GM12878 (cell line): ENCODE results near the gene ADGRF1. TPM values are rescaled to one million over a fixed set of nuclear protein-coding genes. Genes with fewer than 3 reads are reported as not detected.

Source experiments
- ATAC-seq: fragments of 200-7000 bp; cut with Tn5 transposase; 3 replicates; pipeline ENCODE4 v1.9.1; 2020; ENCODE audit warnings: mild to moderate bottlenecking, moderate library complexity
- BruUV-seq: library from RNA; stranded (reverse); fragments of 400-500 nt; replicated peaks from 2 replicates; lab custom pipeline; 2021; lab: Mats Ljungman, UMichigan
- CTCF ChIA-PET: fragments of 300-600 bp; sonication (Branson Sonifier 250); formaldehyde crosslinking; extraction: SDS; loops from one replicate; lab custom pipeline; 2021; ENCODE audit warnings: inconsistent platforms; lab: Yijun Ruan, JAX
- POLR2A ChIA-PET: fragments of 350-600 bp; formaldehyde crosslinking; extraction: SDS; loops from one replicate; lab custom pipeline; 2021; ENCODE audit warnings: inconsistent platforms; lab: Charles Lee
- RAD21 ChIA-PET: fragments of 300-600 bp; sonication (Branson Sonifier 250); formaldehyde crosslinking; loops from one replicate; lab custom pipeline; 2023; ENCODE audit warnings: antibody characterized with exemption; ENCODE audit not compliant: unreplicated experiment; lab: Charles Lee
- SMC1A ChIA-PET: fragments of 300-600 bp; sonication (Branson Sonifier 250); formaldehyde crosslinking; loops from one replicate; lab custom pipeline; 2023; ENCODE audit not compliant: unreplicated experiment, uncharacterized antibody; lab: Charles Lee
- DNase-seq: peaks from one replicate; pipeline ENCODE4 v3.0.0-alpha.2; 2011; ENCODE audit warnings: low read depth, low spot score
- FAIRE-seq: peaks from 3 replicates; lab custom pipeline; 2011; peaks lifted over from hg19 to GRCh38; lab: Jason Lieb, UNC
- H2AFZ ChIP-seq: 2 replicates; pipeline ENCODE4 v1.6.0; 2011; ENCODE audit warnings: low read depth, low read length, control low read depth; ENCODE audit not compliant: control insufficient read depth
- H3K27ac ChIP-seq: 2 replicates; pipeline ENCODE4 v1.5.1; 2011; ENCODE audit warnings: control low read depth; ENCODE audit not compliant: control insufficient read depth, insufficient read depth
- H3K27me3 ChIP-seq, 2 experiments: replicated peaks in 1 of 2; 2 replicates each; pipeline versions ENCODE4 v1.6.0 to v1.6.1; 2011; ENCODE audit warnings: low read length in 1 of 2; ENCODE audit not compliant: control insufficient read depth in 2 of 2, insufficient read depth in 2 of 2
- H3K36me3 ChIP-seq, 2 experiments: 2 replicates each; pipeline ENCODE4 v1.5.1; 2011; ENCODE audit warnings: low read length in 1 of 2; ENCODE audit not compliant: control insufficient read depth in 2 of 2, insufficient read depth in 2 of 2
- H3K4me1 ChIP-seq: 2 replicates; pipeline ENCODE4 v1.6.1; 2011; ENCODE audit warnings: mild to moderate bottlenecking, low read length, moderate library complexity, mixed read lengths; ENCODE audit not compliant: control insufficient read depth, insufficient read depth
- H3K4me2 ChIP-seq: 2 replicates; pipeline ENCODE4 v1.6.0; 2011; ENCODE audit warnings: control low read depth; ENCODE audit not compliant: control insufficient read depth, insufficient read depth
- H3K4me3 ChIP-seq: fragments of 200-600 bp; sonication (generic); 2 replicates; pipeline ENCODE4 v1.5.1; 2016
- H3K79me2 ChIP-seq: 2 replicates; pipeline ENCODE4 v1.6.0; 2011; ENCODE audit warnings: low read length; ENCODE audit not compliant: control insufficient read depth, insufficient read depth
- H3K9ac ChIP-seq: 2 replicates; pipeline ENCODE4 v1.8.0; 2011; ENCODE audit warnings: low read length, control low read depth, mixed read lengths; ENCODE audit not compliant: control insufficient read depth, insufficient read depth
- H3K9me3 ChIP-seq: replicated peaks from 3 replicates; pipeline ENCODE4 v1.5.1; 2011; ENCODE audit warnings: mild to moderate bottlenecking, low read length; ENCODE audit not compliant: control insufficient read depth, insufficient read depth
- H4K20me1 ChIP-seq: 2 replicates; pipeline ENCODE4 v1.6.0; 2011; ENCODE audit not compliant: control insufficient read depth, insufficient read depth
- ATF7 ChIP-seq: fragments of 450-650 bp; IDR thresholded peaks from 2 replicates; pipeline ENCODE4 v1.6.1; 2016; ENCODE audit warnings: low read depth, mild to moderate bottlenecking
- CBX5 ChIP-seq: sonication (generic); IDR thresholded peaks from 2 replicates; pipeline ENCODE4 v1.6.1; 2016; ENCODE audit warnings: low read depth, moderate library complexity, mild to moderate bottlenecking, inconsistent platforms
- CREB1 ChIP-seq: IDR thresholded peaks from 2 replicates; pipeline ENCODE4 v1.6.1; 2012; ENCODE audit warnings: low read depth, mild to moderate bottlenecking, inconsistent platforms
- E2F4 ChIP-seq: IDR thresholded peaks from 2 replicates; pipeline ENCODE4 v1.6.1; 2012; ENCODE audit warnings: low read depth, low read length, improper control_type of control experiment
- ESRRA ChIP-seq: IDR thresholded peaks from 2 replicates; pipeline ENCODE4 v1.6.1; 2012; ENCODE audit warnings: mild to moderate bottlenecking, low read length, improper control_type of control experiment
- ETV6 ChIP-seq, 2 experiments: fragments of 450-650 bp in 1 of 2; IDR thresholded peaks in 1 of 2; conservative IDR thresholded peaks in 1 of 2; 2 replicates each; pipeline ENCODE4 v1.6.1; 2014; ENCODE audit warnings: antibody characterized with exemption in 1 of 2, borderline replicate concordance in 1 of 2, low read depth in 1 of 2, mild to moderate bottlenecking in 1 of 2, moderate library complexity in 1 of 2
- EZH2 ChIP-seq: IDR thresholded peaks from 2 replicates; pipeline ENCODE4 v1.6.1; 2012; ENCODE audit warnings: low read depth, mild to moderate bottlenecking, control low read depth, inconsistent platforms, low read length, borderline replicate concordance; ENCODE audit not compliant: control insufficient read depth
- HDAC6 ChIP-seq: fragments of 200-600 bp; sonication (generic); IDR thresholded peaks from one replicate; pipeline ENCODE4 v1.8.0; 2017; ENCODE audit warnings: antibody characterized with exemption; ENCODE audit not compliant: unreplicated experiment
- IKZF1 ChIP-seq: fragments of 450-650 bp; conservative IDR thresholded peaks from 2 replicates; pipeline ENCODE4 v1.6.1; 2017; ENCODE audit warnings: antibody characterized with exemption, mild to moderate bottlenecking
- LARP7 ChIP-seq: fragments of 450-650 bp; IDR thresholded peaks from 2 replicates; pipeline ENCODE4 v1.6.1; 2017; ENCODE audit warnings: mild to moderate bottlenecking
- MEF2B ChIP-seq: fragments of 450-650 bp; IDR thresholded peaks from 2 replicates; pipeline ENCODE4 v1.6.1; 2018; ENCODE audit warnings: mild to moderate bottlenecking, moderate library complexity; ENCODE audit not compliant: partially characterized antibody, poor library complexity, severe bottlenecking
- PAX5 ChIP-seq: IDR thresholded peaks from 2 replicates; pipeline ENCODE4 v1.6.1; 2011; ENCODE audit warnings: low read depth, low read length, borderline replicate concordance
- SMAD1 ChIP-seq: fragments of 450-650 bp; IDR thresholded peaks from 2 replicates; pipeline ENCODE4 v1.6.1; 2018; ENCODE audit warnings: mild to moderate bottlenecking, low read depth; ENCODE audit not compliant: partially characterized antibody
- SMAD5 ChIP-seq: IDR thresholded peaks from 2 replicates; pipeline ENCODE4 v1.6.1; 2016; ENCODE audit warnings: antibody characterized with exemption, low read depth
- SREBF2 ChIP-seq: IDR thresholded peaks from 2 replicates; pipeline ENCODE4 v1.6.1; 2012; ENCODE audit warnings: mild to moderate bottlenecking, low read length
- USF2 ChIP-seq: IDR thresholded peaks from 2 replicates; pipeline ENCODE4 v1.6.1; 2011; ENCODE audit warnings: low read depth, low read length, improper control_type of control experiment, borderline replicate concordance
- in situ Hi-C: fragments of 300-500 bp; cut with MboI; formaldehyde crosslinking; loops from 9 replicates; pipeline ENCODE4 v1.14.3; 2018; ENCODE audit warnings: mixed read lengths
- intact Hi-C: fragments of 100-400 bp; cut with micrococcal nuclease; formaldehyde crosslinking; loops from one replicate; pipeline ENCODE4 v1.14.2; 2022; ENCODE audit not compliant: unreplicated experiment
- polyA plus RNA-seq, 11 experiments: library from polyadenylated mRNA; depleted of rRNA in 4 of 11; unstranded in 6 of 11; stranded (reverse) in 5 of 11; fragments of >200 nt; fragmentation: Nextera tagmentation in 4 of 11; fragmentation: Illumina TruSeq in 1 of 11; extraction: Ambion mirVana in 4 of 11; extraction: Trizol in 1 of 11; gene quantifications; 1 replicate in 1 of 11; 2 replicates in 10 of 11; pipeline versions ENCODE4 v1.2.1 to v1.2.3, GENCODE V29; 2011 to 2016; ENCODE audit warnings: inconsistent platforms in 2 of 11, missing spikeins in 2 of 11, low read depth in 1 of 11
- total RNA-seq, 4 experiments: library from RNA; depleted of rRNA in 3 of 4; stranded (reverse); fragments of >200 nt in 3 of 4; fragmentation: Illumina TruSeq in 1 of 4; extraction: Trizol in 1 of 4; gene quantifications; 2 replicates each; pipeline versions ENCODE4 v1.2.1 to v1.2.3, GENCODE V29; 2013 to 2021
- TF ChIP-seq, protein P1 (sequence below): fragments of 450-650 bp; formaldehyde crosslinking; IDR thresholded peaks from 2 replicates; pipeline ENCODE4 v1.5.0; 2022; ENCODE audit warnings: mild to moderate bottlenecking, missing genetic modification characterization
- TF ChIP-seq, protein P2 (sequence below): fragments of 450-650 bp; IDR thresholded peaks from 2 replicates; pipeline ENCODE4 v1.6.1; 2017; ENCODE audit warnings: borderline replicate concordance

The ADGRF1 gene
- total and polyA plus RNA-seq, 10 of the 15 experiments (the other 5 are each of a cell fraction or from before 2014, with no cell fraction given): 0.05 TPM; not detected in 9

DNA sequence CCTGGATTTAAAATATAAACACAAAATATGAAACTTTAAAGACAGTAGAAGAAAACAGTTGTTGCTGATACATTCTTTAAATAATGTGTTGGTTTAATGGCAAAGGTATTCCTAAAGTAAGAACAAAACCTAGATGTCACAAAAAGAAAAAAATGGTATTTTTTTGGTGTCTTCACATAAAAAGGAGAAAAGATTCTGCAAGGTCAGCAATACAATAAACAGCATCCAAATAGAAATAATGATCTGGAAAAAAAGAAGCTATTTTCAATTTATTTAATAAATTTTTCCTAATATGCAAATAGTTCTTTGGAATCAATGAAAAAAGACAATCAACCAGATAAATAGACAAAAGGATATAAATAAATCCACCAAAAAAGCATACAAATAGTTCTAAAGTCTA is 6.5 kb upstream of the ADGRF1 start:
- H3K36me3 ChIP-seq: no peaks in the 10 kb centered on the region
- in situ Hi-C loops (loop anchor here (10.0 kb wide), 1 partner anchor 194 kb away; no protein-coding TSS in a partner anchor), intact Hi-C loops (no loop called here)
- no peak for DNase-seq
- no peaks in the 10 kb centered on the region for H3K79me2 ChIP-seq
- H3K27ac ChIP-seq: no peak overlapping the region
- no TSS peak for BruUV-seq
- RAD21 ChIA-PET: no interaction called here
- no peak overlapping the region for H3K4me2 ChIP-seq
- no peak for ATAC-seq
- no peaks in the 10 kb centered on the region for H4K20me1 ChIP-seq
- CTCF ChIA-PET: interaction anchor here (0.7 to 4.0 kb wide), 3 partner anchors 17 to 630 kb away, joined by 3 to 25 read pairs (median 3); no protein-coding TSS in a partner anchor
- H3K27me3 ChIP-seq: peaks cover 2 to 3% of the 10 kb centered on the region in 2 experiments; a peak in 3 of 4 replicates
- no peaks in the 10 kb centered on the region for H3K9me3 ChIP-seq
- SMC1A ChIA-PET: interaction anchor here (1.0 kb wide), 1 partner anchor 31 kb away, joined by 3 read pairs; no protein-coding TSS in a partner anchor
- H3K4me3 ChIP-seq: no peak overlapping the region
- FAIRE-seq: no peak
- H3K9ac ChIP-seq: no peak overlapping the region
- no peaks in the 10 kb centered on the region for H3K4me1 ChIP-seq
- POLR2A ChIA-PET: no interaction called here
- no peak overlapping the region for H2AFZ ChIP-seq
- TF ChIP-seq ETV6 (conservative IDR thresholded peaks at IDR 0.05 in 1 of 2, IDR thresholded peaks at IDR 0.05 in 1 of 2; ENCODE audit: borderline replicate concordance in 1 of 2, low read depth in 1 of 2) (no peak), IKZF1 (no peak), CREB1 (no peak), ATF7 (no peak), E2F4 (no peak), PAX5 (no peak), CBX5 (no peak), USF2 (no peak), HDAC6 (no peak), SMAD1 (no peak), MEF2B (no peak), LARP7 (no peak), SMAD5 (no peak), ESRRA (no peak), SREBF2 (no peak), EZH2 (no peak)
- TF ChIP-seq, protein P1, sequence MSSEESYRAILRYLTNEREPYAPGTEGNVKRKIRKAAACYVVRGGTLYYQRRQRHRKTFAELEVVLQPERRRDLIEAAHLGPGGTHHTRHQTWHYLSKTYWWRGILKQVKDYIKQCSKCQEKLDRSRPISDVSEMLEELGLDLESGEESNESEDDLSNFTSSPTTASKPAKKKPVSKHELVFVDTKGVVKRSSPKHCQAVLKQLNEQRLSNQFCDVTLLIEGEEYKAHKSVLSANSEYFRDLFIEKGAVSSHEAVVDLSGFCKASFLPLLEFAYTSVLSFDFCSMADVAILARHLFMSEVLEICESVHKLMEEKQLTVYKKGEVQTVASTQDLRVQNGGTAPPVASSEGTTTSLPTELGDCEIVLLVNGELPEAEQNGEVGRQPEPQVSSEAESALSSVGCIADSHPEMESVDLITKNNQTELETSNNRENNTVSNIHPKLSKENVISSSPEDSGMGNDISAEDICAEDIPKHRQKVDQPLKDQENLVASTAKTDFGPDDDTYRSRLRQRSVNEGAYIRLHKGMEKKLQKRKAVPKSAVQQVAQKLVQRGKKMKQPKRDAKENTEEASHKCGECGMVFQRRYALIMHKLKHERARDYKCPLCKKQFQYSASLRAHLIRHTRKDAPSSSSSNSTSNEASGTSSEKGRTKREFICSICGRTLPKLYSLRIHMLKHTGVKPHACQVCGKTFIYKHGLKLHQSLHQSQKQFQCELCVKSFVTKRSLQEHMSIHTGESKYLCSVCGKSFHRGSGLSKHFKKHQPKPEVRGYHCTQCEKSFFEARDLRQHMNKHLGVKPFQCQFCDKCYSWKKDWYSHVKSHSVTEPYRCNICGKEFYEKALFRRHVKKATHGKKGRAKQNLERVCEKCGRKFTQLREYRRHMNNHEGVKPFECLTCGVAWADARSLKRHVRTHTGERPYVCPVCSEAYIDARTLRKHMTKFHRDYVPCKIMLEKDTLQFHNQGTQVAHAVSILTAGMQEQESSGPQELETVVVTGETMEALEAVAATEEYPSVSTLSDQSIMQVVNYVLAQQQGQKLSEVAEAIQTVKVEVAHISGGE (CRISPR knock-in tag): no peak
- TF ChIP-seq, protein P2, sequence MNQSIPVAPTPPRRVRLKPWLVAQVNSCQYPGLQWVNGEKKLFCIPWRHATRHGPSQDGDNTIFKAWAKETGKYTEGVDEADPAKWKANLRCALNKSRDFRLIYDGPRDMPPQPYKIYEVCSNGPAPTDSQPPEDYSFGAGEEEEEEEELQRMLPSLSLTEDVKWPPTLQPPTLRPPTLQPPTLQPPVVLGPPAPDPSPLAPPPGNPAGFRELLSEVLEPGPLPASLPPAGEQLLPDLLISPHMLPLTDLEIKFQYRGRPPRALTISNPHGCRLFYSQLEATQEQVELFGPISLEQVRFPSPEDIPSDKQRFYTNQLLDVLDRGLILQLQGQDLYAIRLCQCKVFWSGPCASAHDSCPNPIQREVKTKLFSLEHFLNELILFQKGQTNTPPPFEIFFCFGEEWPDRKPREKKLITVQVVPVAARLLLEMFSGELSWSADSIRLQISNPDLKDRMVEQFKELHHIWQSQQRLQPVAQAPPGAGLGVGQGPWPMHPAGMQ: no peak
